HG03442 (cell line): ENCODE results near the gene SLC9B2.

Experiments
- ATAC-seq: cut with Tn5 transposase; IDR thresholded peaks from one replicate; pipeline ENCODE4 v1.9.1; 2021; ENCODE audit warnings: mild to moderate bottlenecking, moderate library complexity; ENCODE audit not compliant: unreplicated experiment

The SLC9B2 gene

DNA sequence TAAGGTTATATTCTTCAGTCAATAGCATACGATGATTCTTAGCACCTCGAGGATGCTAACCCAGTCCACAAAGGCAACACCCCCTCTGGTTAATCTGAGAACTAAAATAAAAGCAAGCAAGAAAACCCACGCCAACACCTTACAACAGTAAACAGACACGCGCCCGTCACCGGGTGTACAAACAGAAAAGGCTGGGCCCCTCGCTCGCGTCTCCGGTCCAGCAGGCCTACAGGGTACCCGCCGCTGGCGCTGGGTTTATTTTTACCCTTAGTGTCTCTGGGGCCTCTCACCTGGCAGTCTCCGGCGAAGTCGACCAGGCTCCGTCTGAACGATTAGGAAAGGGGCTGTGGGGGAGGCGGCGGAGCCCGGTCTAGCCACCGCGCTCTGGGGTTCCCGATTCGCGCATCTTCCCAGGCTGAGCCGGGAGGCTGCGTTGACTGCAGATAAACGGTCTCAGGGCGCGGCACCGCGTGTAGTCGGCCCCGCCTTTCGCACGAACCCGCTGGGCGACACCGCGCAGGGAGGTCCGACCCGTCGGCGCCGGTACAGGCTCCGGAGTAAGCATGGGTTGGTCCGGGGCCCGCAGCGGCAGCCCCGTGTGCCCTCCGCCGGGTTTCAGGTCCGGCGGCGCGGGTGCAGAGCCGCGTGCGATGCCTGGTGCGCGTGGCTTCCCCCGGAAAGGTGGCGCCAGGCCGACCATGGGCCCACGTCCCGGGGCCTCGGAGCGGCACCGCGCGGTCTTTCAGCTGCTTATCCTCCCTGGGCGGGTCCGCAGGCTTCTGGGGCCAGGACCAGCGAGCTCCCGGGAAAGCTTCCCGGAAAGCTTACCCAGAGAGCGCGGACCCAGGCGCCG is 441 bp downstream of the SLC9B2 start:
- ATAC-seq, result peak; percentile 48

DNA sequence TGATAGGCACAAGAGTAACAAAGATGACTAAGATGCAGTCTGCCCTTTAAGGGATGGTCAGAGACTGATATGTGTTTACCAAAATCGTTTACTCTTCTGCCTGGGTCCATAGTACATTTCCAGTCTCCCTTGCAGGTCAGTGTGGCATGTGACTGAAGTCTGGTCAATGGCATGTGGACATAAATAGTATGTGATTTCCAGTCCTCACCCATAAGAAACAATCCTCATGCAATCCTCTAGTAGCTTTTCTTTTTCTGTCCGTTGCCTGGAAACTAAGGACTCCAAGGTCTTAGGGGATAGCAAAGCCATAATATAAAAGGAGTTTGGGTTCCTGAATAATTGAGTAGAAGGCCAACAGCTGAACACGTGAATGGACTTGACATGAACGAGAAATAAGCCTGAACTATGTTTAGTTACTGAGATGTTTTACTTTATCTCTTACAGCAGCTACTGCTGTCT is 1.1 kb downstream of the SLC9B2 start:
- no peak for ATAC-seq

- ATAC-seq, result peak; percentile 35
These were observed 1.7 kb downstream of the SLC9B2 start for GRCh38 chr4:103074744-103075434.

DNA sequence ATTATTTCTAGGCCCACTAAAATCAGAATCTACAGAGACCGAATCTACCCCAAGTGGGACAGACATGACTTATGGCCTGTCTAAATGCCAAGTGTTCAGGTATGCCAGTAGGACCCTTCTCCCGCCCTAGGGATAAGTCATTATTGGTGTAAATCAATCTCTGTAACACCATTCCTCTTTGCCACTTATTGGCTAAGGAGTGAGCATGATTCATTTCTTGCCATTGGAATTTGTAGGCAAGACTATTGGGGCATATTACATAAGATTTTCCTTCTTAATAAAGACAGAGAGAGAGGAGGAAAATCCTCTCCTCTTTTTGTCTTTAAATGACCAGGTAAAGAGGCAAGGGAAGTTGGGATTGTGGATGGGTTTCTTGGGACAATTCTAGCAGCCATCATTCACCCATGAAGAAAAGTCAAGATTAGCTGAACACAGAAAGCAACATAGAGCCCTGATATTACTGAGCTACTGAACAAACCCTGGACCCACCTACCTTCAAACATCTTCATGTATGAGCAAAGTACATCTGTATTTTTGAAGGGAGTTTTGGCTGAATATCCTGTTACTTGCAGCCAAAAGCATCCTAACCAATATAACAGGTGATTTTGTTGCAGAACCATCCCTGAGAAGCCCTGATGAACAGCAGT is 2.6 kb downstream of the SLC9B2 start:
- ATAC-seq, result no peak

- no peak for ATAC-seq
These were observed 8.6 kb downstream of the SLC9B2 start for GRCh38 chr4:103067841-103068547.

- no peak for ATAC-seq
These were observed 16.0 kb downstream of the SLC9B2 start for GRCh38 chr4:103060453-103061148.

DNA sequence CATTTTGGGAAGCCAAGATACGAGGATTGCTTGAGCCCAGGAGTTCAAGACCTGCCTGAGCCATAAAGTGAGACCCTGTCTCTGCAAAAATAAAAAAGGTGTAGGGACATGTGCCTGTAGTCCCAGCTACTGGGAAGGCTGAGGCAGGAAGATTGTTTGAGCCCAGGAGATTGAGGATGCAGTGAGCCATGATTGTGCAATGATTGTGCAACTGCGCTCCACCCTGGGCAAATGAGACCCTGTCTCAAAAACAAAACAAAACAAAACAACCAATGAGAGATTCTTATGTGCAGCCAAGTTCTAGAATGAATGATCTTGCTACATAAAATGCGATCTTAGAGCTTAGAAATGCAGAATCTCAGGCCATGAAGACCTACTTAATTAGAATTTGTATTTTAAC is 22.5 kb downstream of the SLC9B2 start:
- no peak for ATAC-seq

- no peak for ATAC-seq
These were observed 23.8 kb downstream of the SLC9B2 start for GRCh38 chr4:103052779-103053178.

DNA sequence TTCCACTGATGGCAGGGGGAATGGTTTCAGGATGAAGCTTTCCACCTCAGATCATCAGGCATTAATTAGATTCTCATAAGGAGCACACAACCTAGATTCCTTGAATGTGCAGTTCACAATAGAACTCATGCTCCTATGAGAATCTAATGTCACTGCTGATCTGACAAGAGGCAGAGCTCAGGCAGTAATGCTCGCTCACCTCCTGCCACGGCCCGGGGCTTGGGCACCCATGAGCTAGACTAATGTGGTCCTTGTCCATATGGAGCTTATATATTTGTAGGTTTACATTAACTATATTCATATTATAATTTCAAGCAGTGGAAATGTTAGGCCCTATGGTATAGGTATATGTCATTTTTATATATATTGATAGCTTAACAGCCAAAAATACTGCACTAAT is 24.4 kb downstream of the SLC9B2 start:
- no peak for ATAC-seq

DNA sequence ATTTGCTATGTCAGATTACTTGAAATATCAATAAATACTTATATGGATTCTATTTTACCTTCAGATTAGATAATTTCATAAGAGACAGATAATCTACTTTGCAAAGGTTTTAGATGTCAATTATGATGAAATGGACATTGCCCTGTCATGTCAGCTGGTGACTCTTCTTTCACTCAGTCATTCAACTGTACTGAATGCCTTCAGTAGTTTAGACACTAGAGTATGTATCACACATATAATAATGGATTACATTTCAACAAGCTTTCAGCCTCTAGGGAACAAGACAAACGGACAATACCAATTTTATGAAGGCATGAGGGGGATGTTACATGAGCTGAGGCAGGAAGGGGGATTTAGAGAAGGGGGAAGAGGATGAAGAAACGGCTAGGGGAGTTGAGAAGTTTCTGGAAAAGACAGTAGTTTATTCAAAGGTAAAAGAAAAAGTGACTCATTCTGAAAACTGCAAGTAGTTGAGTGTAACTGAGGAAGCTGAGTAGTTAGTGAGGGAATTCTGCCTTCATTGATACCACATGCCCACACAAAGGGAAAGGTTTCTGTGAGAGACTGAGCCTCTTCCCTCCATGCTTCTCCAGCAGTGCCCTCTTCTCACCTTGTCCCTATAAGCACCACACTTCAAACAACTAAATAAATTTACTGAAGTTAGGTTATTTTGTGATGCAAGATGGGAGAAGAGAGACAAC is 25.7 kb downstream of the SLC9B2 start:
- no peak for ATAC-seq

- peak; percentile 97 for ATAC-seq
These were observed 29.9 kb downstream of the SLC9B2 start for GRCh38 chr4:103046416-103047290.

DNA sequence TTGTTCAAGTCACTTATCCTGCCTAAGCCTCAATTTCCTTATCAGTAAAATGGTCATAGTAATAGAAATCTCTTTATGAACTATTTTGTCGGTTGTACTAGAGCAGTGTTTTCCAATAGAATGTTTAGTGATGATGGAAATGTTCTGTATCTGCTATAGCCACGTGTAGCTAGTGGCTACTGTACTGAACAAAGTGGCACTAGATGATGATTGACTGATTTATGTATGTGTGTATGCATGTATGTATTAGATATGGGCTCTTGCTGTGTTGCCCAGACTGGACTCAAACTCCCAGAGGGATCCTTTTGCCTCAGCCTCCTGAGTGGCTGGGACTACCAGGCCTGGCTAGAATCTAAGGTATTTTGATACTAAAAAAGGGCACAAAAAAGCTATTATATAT is 32.4 kb downstream of the SLC9B2 start:
- no peak for ATAC-seq

DNA sequence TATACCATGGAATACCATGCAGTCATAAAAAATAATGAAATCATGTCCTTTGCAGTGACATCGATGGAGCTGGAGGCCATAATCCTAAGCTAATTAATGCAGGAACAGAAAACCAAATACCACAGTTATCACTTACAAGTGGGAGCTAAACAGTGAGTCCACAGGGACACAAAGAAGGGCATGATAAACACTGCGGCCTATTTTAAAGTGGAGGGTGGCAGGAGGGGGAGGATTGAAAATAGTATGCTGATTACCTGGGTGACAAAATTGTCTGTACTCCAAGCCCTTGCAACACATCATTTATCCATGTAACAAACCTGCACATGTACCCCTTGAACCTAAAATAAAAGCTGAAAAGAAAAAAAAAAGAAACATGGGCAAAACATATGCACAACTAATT is 40.4 kb downstream of the SLC9B2 start:
- no peak for ATAC-seq

DNA sequence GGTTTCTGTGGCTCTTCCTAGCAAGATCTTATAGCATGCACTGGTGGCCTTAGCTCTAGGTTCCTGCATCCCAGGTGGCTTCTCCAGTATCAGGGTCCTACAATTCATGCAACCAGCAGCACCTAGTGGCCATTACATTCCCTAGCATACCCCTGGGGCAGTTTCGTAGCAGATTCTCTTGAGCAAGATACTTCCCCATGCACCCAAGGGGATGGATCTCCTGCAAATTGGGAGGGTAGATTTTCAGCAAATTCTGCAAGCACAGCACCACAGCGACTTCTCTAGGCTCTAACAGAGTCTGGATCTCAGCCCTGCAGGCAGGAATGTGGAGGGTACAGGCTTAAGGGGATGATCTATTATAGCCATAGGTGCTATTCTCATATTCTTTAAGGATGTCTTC is 44.0 kb downstream of the SLC9B2 start:
- ATAC-seq, result peak; percentile 64

GRCh38 chr4:103030791-103031190 is 45.8 kb downstream of the SLC9B2 start:
- ATAC-seq, result no peak

DNA sequence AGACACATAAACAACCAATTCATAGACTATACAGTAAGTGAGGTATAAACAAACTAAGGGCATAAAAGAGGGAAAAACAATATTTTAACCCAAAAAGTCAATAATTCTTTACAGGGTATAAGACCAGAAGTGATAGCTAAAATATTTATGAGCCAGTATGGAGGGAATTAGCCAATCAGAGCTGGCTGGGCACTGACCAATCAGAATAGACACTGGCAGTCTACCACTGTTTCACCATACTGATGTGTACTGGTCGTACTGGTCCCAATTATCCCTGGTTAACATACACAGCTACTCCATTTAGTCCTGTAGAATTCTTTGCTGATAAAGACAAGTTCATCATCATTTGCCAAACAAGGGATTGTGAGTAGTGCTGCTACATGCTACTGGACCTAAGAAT is 47.3 kb downstream of the SLC9B2 start:
- no peak for ATAC-seq

DNA sequence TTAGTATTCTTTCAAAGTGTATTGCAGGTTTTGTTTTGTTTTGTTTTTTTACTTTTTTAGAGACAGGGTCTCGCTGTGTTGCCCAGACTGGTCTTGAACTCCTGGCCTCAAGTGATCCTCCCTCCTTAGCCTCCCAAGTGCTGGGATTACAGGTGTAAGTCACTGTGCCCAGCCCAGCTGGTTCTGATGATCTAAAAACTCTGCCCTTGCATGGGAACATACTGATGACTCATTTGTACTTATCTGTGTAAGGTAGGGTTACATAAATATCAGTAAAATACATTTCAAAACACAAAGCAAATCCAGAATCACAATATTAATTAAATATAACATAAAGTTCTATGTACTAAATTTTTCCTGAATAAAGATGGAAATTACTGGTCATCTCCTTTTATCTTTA is 49.7 kb downstream of the SLC9B2 start:
- no peak for ATAC-seq

- ATAC-seq, result no peak
These were observed 51.6 kb downstream of the SLC9B2 start for GRCh38 chr4:103024996-103025395.

DNA sequence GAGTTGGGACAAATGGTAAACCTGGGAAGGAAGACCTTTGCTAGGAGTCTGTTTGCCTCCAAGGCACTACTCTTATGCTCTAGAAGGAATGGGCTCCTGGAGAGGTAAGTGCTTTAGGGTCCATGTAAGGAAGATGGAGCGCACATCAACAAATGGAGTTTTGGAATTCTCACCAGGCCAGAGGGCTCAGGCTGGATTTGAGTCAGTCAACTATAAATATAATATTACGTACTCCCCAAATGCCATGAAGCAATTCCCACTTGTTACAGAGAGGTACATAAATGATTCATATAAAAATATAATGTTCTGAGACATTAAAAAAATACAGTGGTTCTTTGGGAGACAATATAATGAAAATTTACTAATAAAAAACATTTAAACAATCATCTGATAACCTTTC is 55.4 kb downstream of the SLC9B2 start:
- ATAC-seq, result no peak
